ENCODE data around the gene CD82. TPM values are rescaled to one million over a fixed set of nuclear protein-coding genes. Genes with fewer than 3 reads are reported as not detected.

The CD82 gene
- total and polyA plus RNA-seq, 2 donors (not counting 1 experiment from before 2014, with no cell fraction given), result 192 to 438 TPM

DNA sequence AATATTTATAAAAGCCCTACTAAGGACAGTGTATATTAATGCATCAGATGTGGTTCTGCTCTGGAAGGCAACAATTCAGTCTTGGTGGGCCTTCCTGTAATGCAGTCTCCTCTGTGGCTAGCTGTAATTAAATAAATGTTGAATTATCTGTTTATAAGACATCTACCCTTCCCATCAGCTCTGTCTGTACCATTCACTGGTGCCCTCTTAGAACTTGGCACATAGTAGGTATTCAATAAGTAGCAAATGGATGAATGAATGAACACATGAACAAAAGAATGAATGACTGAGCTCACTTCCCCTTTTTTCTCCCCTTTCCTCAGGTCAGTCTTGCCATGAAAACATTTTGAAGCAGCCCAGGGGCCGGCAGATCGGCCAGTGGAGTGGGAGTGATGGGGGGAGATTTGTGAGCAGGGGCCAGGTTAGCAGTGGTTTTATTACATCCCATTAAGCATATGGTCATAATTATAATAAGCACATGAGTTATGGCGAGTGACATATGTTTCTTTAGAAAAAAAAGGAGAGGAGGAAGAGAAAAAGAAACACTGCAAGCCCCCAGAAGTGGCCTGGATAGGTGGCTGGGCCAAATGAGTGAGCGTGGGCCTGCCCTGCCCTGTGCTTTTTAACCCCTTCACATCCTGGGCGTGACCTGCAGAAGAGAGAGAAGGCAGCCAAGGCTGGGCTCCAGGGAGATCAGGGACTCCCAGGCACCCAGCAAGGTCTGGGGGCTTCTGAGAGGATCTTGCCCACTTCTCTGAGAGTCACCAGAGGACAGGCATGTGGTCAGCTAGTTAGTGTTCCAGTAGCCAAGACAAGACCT lies 48.6 kb upstream of the CD82 start:
- Mint-ChIP-seq H3K4me1 (no peaks in the 10 kb centered on the region), H3K27me3 (peaks cover 36% of the 10 kb centered on the region), H3K9me3 (ENCODE audit: insufficient read depth) (no peaks in the 10 kb centered on the region), H3K4me3 (no peak overlapping the region), H3K27ac (no peak overlapping the region)
- no peak overlapping the region for H2AFZ ChIP-seq (ENCODE audit: insufficient read depth, low read depth, low read length, poor library complexity, severe bottlenecking)
- H3K27me3 ChIP-seq (replicated peaks in 1 of 4; ENCODE audit: control extremely low read depth in 1 of 4, control insufficient read depth in 3 of 4, insufficient read depth in 4 of 4, low read length in 3 of 4), result peaks cover 0 to 7% (median 0%) of the 10 kb centered on the region in 4 experiments
- peaks cover 0 to 3% (median 0%) of the 10 kb centered on the region in 3 donors for H3K9me3 ChIP-seq (ENCODE audit: control extremely low read depth in 1 of 3, control insufficient read depth in 2 of 3, insufficient read depth in 1 of 3, low read length in 2 of 3)
- intact Hi-C loops (cut with micrococcal nuclease), result no loop called here
- ATAC-seq (ENCODE audit: low read depth) (no peak), DNase-seq (no peak)
- no peak overlapping the region for H3K4me2 ChIP-seq (replicated peaks; ENCODE audit: low read depth, low read length, poor library complexity, severe bottlenecking)
- no peaks in the 10 kb centered on the region for H4K20me1 ChIP-seq (ENCODE audit: control insufficient read depth, insufficient read depth, low read length, poor library complexity, severe bottlenecking)
- POLR2A ChIA-PET, result no interaction called here
- H3K4me1 ChIP-seq (ENCODE audit: control insufficient read depth in 2 of 2, insufficient read depth in 2 of 2, low read length in 2 of 2), result no peaks in the 10 kb centered on the region
- 71% methylated on average over 2 of the region's 5 CpGs for WGBS (ENCODE audit: insufficient coverage)
- no peak overlapping the region for H3K27ac ChIP-seq (ENCODE audit: low read length in 2 of 2)
- no peak overlapping the region for H3K4me3 ChIP-seq (ENCODE audit: control extremely low read depth in 1 of 5, extremely low read depth in 1 of 5, insufficient read depth in 1 of 5, low read depth in 2 of 5, low read length in 4 of 5)
- H3K9ac ChIP-seq (ENCODE audit: low read length), result no peak overlapping the region
- H3K36me3 ChIP-seq (replicated peaks in 1 of 2; ENCODE audit: control extremely low read depth in 1 of 2, control insufficient read depth in 1 of 2, extremely low read depth in 1 of 2, insufficient read depth in 2 of 2, low read length in 1 of 2), result no peaks in the 10 kb centered on the region
- TF ChIP-seq EZH2 (IDR thresholded peaks at IDR 0.05; ENCODE audit: borderline replicate concordance, insufficient read depth, low read depth, low read length, poor library complexity, severe bottlenecking), result no peak
- TF ChIP-seq, protein P1, sequence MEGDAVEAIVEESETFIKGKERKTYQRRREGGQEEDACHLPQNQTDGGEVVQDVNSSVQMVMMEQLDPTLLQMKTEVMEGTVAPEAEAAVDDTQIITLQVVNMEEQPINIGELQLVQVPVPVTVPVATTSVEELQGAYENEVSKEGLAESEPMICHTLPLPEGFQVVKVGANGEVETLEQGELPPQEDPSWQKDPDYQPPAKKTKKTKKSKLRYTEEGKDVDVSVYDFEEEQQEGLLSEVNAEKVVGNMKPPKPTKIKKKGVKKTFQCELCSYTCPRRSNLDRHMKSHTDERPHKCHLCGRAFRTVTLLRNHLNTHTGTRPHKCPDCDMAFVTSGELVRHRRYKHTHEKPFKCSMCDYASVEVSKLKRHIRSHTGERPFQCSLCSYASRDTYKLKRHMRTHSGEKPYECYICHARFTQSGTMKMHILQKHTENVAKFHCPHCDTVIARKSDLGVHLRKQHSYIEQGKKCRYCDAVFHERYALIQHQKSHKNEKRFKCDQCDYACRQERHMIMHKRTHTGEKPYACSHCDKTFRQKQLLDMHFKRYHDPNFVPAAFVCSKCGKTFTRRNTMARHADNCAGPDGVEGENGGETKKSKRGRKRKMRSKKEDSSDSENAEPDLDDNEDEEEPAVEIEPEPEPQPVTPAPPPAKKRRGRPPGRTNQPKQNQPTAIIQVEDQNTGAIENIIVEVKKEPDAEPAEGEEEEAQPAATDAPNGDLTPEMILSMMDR (IDR thresholded peaks at IDR 0.05), result no peak
- no peaks in the 10 kb centered on the region for H3K79me2 ChIP-seq (ENCODE audit: control insufficient read depth, insufficient read depth, low read length)
- CTCF ChIA-PET, result no interaction called here

DNA sequence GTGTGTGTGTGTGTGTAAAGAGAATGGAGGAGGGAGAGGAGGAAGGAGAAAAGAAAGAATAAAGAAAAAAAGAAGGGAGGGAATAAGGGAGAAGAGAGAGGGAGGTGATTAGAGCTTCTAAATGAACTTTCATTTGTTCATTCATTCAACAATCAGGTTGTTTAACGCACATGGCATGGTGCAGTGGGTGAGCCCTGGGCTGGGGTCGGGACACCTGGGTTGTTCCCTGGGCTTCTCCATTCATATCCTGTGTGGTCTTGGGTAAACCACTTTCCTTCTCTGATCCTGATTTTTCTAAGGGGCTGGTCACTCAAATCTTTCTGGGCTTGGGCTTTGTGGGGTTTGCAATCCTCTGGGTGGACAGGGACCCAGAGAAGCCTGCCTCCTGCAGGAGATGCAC lies 47.9 kb upstream of the CD82 start:
- no peak for ATAC-seq (ENCODE audit: low read depth)
- no peak overlapping the region for H2AFZ ChIP-seq (ENCODE audit: insufficient read depth, low read depth, low read length, poor library complexity, severe bottlenecking)
- CTCF ChIA-PET, result no interaction called here
- H4K20me1 ChIP-seq (ENCODE audit: control insufficient read depth, insufficient read depth, low read length, poor library complexity, severe bottlenecking), result no peaks in the 10 kb centered on the region
- no peaks in the 10 kb centered on the region for H3K79me2 ChIP-seq (ENCODE audit: control insufficient read depth, insufficient read depth, low read length)
- intact Hi-C loops (cut with micrococcal nuclease), result no loop called here
- Mint-ChIP-seq H3K9me3 (ENCODE audit: insufficient read depth) (no peaks in the 10 kb centered on the region), H3K27ac (no peak overlapping the region), H3K27me3 (peaks cover 40% of the 10 kb centered on the region), H3K4me3 (no peak overlapping the region), H3K4me1 (no peaks in the 10 kb centered on the region)
- no peak overlapping the region for H3K4me3 ChIP-seq (ENCODE audit: control extremely low read depth in 1 of 5, extremely low read depth in 1 of 5, insufficient read depth in 1 of 5, low read depth in 2 of 5, low read length in 4 of 5)
- POLR2A ChIA-PET, result no interaction called here
- peaks cover 0 to 3% (median 0%) of the 10 kb centered on the region in 3 donors for H3K9me3 ChIP-seq (ENCODE audit: control extremely low read depth in 1 of 3, control insufficient read depth in 2 of 3, insufficient read depth in 1 of 3, low read length in 2 of 3)
- no peaks in the 10 kb centered on the region for H3K4me1 ChIP-seq (ENCODE audit: control insufficient read depth in 2 of 2, insufficient read depth in 2 of 2, low read length in 2 of 2)
- no peak overlapping the region for H3K27ac ChIP-seq (ENCODE audit: low read length in 2 of 2)
- 83% methylated on average over 1 of the region's 2 CpGs for WGBS (ENCODE audit: insufficient coverage)
- no peak overlapping the region for H3K9ac ChIP-seq (ENCODE audit: low read length)
- H3K36me3 ChIP-seq (replicated peaks in 1 of 2; ENCODE audit: control extremely low read depth in 1 of 2, control insufficient read depth in 1 of 2, extremely low read depth in 1 of 2, insufficient read depth in 2 of 2, low read length in 1 of 2), result no peaks in the 10 kb centered on the region
- DNase-seq, result no peak
- no peak for TF ChIP-seq EZH2 (IDR thresholded peaks at IDR 0.05; ENCODE audit: borderline replicate concordance, insufficient read depth, low read depth, low read length, poor library complexity, severe bottlenecking)
- TF ChIP-seq, protein P1 (IDR thresholded peaks at IDR 0.05), result no peak
- H3K4me2 ChIP-seq (replicated peaks; ENCODE audit: low read depth, low read length, poor library complexity, severe bottlenecking), result no peak overlapping the region
- H3K27me3 ChIP-seq (replicated peaks in 1 of 4; ENCODE audit: control extremely low read depth in 1 of 4, control insufficient read depth in 3 of 4, insufficient read depth in 4 of 4, low read length in 3 of 4), result peaks cover 0 to 7% (median 1%) of the 10 kb centered on the region in 4 experiments
